GM21423 (cell line): ENCODE data around the gene PRELID3B.

Experiments
- ATAC-seq: cut with Tn5 transposase; IDR thresholded peaks from one replicate; pipeline ENCODE4 v1.9.1; 2021; ENCODE audit warnings: mild to moderate bottlenecking, moderate library complexity; ENCODE audit not compliant: unreplicated experiment

Gene PRELID3B

DNA sequence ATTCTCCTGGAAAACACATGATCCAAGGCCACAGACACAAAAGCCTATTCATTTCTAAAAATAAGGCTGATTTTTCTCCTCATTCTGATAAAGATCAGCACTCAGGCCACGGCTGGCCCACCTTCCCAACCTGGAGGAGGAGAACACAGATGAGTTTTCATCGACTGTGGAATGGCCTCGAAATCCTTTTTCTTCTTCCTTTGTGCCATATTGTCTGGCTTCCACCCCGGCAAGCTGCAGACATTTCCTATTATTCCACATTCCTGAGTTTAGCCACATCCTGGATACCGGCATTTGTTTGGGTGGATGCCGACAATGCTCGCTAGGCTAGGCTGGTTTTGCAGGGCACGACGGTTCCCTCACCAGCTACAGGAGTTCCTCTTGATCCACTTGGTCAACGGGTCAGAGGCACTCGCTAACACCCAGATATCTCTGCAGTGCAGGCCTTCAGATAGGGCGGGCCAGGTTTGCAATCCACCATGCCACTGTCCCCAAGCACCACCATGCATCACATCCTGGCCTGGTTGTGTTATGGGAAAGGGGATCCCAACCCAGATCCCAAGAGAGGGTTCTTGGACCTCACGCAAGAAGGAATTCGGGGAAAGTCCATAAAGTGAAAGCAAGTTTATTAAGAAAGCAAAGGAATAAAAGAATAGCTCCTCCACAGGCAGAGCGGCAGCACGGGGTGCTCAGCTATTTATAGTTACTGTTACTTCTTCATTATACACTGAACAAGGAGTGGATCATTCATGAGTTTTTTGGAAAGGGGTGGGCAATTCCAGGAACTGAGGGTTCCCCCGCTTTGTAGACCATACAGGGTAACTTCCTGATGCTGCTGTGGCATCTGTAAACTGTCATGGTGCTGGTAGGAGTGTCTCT lies 31.4 kb downstream of the PRELID3B start:
- no peak for ATAC-seq

DNA sequence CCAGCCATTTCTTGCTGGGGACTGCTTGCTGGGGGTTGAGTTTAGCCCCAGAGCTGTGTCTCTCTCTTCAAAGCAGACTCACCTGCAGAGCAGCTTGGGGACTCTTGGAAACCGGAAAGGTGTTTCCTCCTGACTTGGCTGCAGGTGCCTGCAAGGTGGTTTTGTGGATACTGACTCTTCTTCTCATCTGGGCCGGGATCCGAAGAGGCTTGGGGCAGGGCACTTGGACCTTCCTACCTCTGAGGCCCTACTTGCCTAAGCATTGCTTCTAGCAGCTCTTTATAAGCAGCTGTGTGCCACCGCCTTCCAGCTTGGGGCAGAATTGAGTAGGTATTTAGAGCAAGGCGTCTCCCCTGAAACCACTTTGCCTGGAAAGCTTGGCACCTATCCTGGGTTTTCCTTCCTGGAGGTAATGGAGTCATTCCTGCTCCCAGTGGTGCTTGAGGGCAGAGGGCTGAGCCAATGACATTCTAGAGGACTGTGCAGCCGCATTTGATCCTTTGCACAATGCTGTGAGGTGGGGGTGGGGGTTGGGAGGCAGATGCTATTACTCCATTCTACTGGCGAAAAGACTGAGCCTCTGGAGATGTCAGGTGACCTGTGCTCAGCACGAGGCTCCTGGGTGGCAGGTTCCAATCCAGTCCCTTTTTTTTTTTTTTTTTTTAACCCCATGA lies 32.1 kb downstream of the PRELID3B start:
- ATAC-seq, result no peak

GRCh38 chr20:59008715-59009336 lies 33.8 kb downstream of the PRELID3B start:
- no peak for ATAC-seq

DNA sequence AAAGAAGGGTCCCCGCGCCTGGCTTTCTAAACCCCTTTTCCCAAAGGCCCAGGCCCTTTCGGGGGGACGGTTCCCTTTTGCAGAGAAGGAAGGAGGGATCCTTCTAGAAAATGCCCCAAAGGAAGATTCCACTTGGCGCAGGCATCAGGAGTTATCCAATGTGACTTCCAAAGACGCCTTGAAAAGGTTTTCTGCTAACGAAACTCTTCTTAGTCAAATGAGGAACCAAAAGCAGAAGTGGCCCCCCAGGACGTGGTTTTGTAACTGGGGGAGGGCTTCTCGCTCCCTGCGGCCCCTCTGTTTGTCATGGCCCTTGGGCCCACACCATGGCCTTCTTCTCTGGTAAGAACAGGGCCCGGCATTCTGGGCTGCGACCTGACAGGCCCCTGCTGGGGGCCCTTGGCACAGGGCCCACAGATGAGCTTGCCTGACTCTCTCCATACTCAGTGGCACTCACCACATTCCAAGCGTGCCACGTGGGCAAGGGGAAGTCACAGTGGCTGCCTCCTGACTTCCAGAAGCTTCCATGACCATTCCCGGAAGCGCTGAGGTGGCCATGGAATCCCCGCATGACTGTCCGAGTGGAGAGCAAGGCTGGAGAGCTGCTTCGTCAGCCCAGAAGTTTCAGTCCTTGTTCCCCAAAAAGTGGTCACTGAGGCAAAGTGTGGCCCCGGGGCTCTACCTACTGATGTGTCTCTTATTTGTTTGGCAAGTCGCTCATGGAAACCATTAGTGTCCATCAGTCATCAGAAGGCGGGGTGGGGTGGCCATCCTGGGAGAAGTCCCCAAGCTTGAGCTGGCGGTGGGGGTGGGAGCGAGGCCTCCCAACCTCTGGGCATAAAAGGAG lies 34.7 kb downstream of the PRELID3B start:
- ATAC-seq, result peak; percentile 28

DNA sequence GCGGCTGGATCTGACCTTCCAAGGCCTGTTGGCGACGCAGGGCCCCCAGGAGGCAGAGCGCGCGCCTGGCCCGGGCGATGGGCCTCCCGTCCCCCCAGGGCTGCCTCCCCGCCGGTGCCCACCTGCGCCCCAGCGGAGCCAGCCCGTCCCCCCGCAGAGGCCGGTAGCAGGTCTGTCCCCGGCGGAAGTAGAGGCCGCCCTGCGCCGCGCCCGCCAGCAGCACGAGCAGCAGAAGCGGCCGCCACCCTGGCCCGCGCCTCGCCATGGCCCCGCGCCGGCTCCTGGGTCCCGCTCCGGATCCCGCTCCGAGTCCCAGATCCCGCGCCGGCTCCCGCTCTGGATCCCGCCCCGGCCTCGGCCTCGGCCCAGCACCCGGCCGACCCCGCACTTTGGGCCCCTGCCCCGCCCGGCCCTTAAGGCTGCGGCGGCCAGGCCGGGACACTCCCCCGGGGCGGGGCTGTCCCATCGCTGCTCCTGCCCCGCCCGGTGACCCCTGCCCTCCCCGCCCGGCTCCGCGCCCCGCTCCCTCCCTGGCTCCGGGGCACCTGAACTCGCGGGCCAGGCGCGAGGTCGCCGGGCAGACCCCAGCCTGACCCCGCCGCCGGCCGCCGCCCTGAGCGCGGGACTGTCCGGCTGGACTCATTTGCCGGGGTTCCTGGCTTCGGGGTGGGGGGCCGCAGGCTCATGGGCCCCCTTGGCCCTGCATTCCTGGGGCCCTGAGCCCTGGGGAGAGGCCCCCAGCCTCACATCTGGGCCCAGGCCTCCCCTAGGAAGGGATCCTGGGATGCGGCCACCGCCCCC lies 35.5 kb downstream of the PRELID3B start, which contains the start of gene CTSZ:
CTSZ (minus strand) TSS at position 391 of the 801 bp plus-strand sequence; CDS start at position 265, 126 bp downstream.
- no peak for ATAC-seq

- ATAC-seq, result no peak
Observed at GRCh38 chr20:59006167-59006863, 36.3 kb downstream of the PRELID3B start.

DNA sequence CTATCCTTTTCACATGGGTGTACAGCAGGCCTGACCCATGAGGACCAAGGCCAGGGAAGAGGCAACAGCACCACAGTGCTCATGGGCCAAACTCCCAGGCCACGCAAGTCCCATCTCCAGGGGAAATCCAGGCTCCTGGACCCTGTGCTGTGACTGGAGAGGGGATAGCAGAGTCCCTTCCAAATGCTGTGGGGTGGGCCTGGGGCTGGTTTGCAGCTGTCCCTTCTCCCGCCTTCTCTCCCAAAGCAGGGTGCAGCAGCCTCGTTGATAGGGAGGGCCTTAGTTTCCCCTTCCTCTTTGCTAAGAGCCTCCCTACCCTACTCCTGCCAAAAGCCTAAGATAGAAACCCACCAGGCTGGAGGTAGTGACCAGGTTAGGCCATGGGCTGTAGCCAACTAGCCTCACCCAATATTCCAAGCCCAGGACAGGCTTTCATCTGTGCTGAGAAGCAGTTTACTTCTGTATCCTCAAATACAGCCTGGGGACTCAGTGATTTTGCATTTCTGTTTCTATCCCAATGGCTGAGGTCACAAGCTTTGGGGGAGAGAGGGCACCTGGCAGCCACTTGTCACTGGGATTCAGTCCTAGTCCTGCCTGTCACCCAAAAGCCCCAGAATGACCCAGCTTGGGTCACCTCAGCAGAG lies 36.9 kb downstream of the PRELID3B start:
- no peak for ATAC-seq

- ATAC-seq, result peak; percentile 53
Observed at GRCh38 chr20:59004763-59005522, 37.6 kb downstream of the PRELID3B start.

- ATAC-seq, result no peak
Observed at GRCh38 chr20:59004493-59004762, 38.2 kb downstream of the PRELID3B start.

DNA sequence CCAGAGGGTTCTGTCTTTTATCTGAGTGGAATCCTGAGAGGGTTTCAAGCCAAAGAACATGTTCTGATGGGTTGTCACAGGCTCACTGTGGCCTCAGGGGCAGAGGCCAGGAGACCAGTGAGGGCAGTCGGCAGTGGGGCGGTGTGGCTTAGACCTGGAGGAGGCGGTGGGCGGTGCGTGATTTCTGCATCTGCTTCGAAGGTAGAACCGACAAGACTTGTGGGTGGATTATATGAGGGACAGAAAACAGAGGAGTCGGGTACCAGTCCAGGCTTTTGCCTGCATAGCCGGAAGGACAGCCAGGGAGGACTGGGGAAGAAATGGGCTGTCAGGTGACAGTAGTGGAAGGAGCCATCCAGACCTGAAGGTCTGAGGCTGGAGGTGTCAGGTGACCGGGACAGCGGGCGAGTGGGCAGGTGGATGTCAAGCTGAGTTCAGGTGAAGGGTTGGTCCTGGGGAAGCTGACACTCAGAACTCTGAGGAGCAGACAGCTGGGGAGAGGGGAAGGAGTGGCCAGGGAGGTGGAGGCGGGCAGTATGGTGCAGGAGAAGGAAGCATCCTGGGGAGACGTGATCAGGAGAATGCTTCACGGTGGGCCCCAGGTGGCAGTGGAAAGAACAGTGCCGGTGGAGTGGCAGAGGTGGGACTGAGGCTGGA lies 38.6 kb downstream of the PRELID3B start:
- no peak for ATAC-seq

DNA sequence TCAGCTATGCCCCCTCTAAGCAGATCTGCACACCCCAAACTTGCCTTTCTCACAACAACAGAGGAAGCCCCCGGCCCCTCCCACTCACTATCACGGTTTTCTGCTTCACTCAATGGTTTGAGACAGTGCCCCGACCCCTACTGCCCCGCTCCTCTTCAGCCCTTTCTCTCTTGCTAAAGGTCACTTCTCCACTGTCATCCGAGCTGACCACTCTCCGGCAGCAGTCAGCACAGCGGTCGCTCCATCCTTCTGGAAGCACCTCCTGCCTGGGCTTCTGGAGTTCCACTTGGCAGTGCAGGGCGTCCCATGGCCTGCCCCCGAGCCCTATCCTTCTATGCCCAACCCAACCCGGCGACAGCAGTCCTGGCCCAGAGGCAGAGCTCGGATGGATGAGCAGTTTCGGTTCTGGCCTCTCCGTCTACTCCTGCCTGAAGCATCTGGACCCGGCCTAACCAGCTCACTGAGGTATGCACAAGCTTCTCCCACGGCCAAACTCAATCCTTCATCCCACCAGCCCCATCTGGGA lies 39.6 kb downstream of the PRELID3B start:
- ATAC-seq, result no peak

- ATAC-seq, result no peak
Observed at GRCh38 chr20:59002388-59002787, 40.2 kb downstream of the PRELID3B start.

- no peak for ATAC-seq
Observed at GRCh38 chr20:59001449-59002171, 41.0 kb downstream of the PRELID3B start.

DNA sequence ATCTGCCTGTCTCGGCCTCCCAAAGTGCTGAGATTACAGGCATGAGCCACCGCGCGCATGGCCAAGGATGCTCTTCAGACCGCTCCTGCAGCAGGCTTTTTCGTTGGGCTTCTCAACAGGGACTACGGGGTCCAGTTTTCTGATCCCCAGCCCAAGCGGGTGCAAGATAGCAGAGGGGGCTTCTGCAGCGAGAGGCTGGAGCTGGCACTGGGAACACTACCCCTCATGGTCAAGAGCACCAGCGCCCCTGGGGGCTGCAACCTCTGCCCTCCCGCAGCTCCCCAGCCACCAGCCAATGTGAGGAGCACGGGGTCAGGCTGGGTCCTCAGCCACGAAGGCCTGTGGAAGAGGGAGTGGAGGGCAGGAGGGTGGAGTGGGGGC lies 41.5 kb downstream of the PRELID3B start:
- no peak for ATAC-seq

GRCh38 chr20:59000326-59000725 lies 42.3 kb downstream of the PRELID3B start:
- no peak for ATAC-seq

- no peak for ATAC-seq
Observed at GRCh38 chr20:58998656-58999055, 43.9 kb downstream of the PRELID3B start.
